HepG2 (cell line): ENCODE measurements around the gene SYNDIG1. TPM values are rescaled to one million over a fixed set of nuclear protein-coding genes. Genes with fewer than 3 reads are reported as not detected.

ENCODE experiments used
- ATAC-seq: fragments of 200-7000 bp; cut with Tn5 transposase; 3 replicates; pipeline ENCODE4 v1.9.1; 2020; ENCODE audit warnings: mild to moderate bottlenecking, moderate library complexity
- BruUV-seq: library from RNA; stranded (reverse); fragments of 400-500 nt; replicated peaks from 2 replicates; lab custom pipeline; 2021; lab: Mats Ljungman, UMichigan
- CTCF ChIA-PET: fragments of 300-600 bp; formaldehyde crosslinking; extraction: SDS; loops from one replicate; lab custom pipeline; 2021; ENCODE audit warnings: low total read pairs, inconsistent platforms, low intra/inter-chr PET ratio; lab: Yijun Ruan, JAX
- POLR2A ChIA-PET: fragments of 350-600 bp; sonication (Branson Sonifier 250); formaldehyde crosslinking; loops from one replicate; lab custom pipeline; 2020; ENCODE audit warnings: antibody characterized with exemption, inconsistent platforms; lab: Yijun Ruan, JAX
- DNase-seq: peaks from one replicate; pipeline ENCODE4 v3.0.0-alpha.2; 2015; ENCODE audit warnings: low spot score
- FAIRE-seq: peaks from 3 replicates; lab custom pipeline; 2011; peaks lifted over from hg19 to GRCh38; lab: Jason Lieb, UNC
- H2AFZ ChIP-seq: one replicate; pipeline ENCODE4 v1.6.1; 2011; ENCODE audit warnings: low read length, inconsistent platforms
- H3K27ac ChIP-seq: fragments of 300-600 bp; 3 replicates; pipeline ENCODE4 v1.8.0; 2011; ENCODE audit warnings: mixed run types, mild to moderate bottlenecking, mixed read lengths, low read length, inconsistent platforms; ENCODE audit not compliant: insufficient read depth; ENCODE audit errors: extremely low read length
- H3K27me3 ChIP-seq, 2 experiments: fragments of 200-600 bp in 1 of 2; 2 replicates in 1 of 2; 3 replicates in 1 of 2; pipeline versions ENCODE4 v1.6.0 to v1.8.0; 2011; ENCODE audit warnings: low read length in 2 of 2, mild to moderate bottlenecking in 2 of 2, moderate library complexity in 2 of 2, inconsistent platforms in 1 of 2; ENCODE audit not compliant: insufficient read depth in 2 of 2, control insufficient read depth in 1 of 2
- H3K36me3 ChIP-seq, 2 experiments: fragments of 200-600 bp in 1 of 2; replicated peaks in 1 of 2; 2 replicates in 1 of 2; 3 replicates in 1 of 2; pipeline versions ENCODE4 v1.5.1 to v1.8.0; 2011; ENCODE audit warnings: low read length in 2 of 2, inconsistent platforms in 1 of 2; ENCODE audit not compliant: insufficient read depth in 2 of 2, control insufficient read depth in 1 of 2
- H3K4me1 ChIP-seq: 2 replicates; pipeline ENCODE4 v1.5.1; 2012; ENCODE audit warnings: low read length, inconsistent platforms; ENCODE audit not compliant: insufficient read depth
- H3K4me2 ChIP-seq: 2 replicates; pipeline ENCODE4 v1.6.0; 2011; ENCODE audit warnings: low read depth, low read length, inconsistent platforms
- H3K4me3 ChIP-seq, 3 experiments: fragments of 200-600 bp in 1 of 3; sonication (generic), shearing (Covaris generic) in 1 of 3; replicated peaks in 1 of 3; 2 replicates each; pipeline ENCODE4 v1.5.1; 2011 to 2016; ENCODE audit warnings: low read length in 3 of 3, inconsistent platforms in 2 of 3, low read depth in 2 of 3, mild to moderate bottlenecking in 2 of 3, control low read depth in 1 of 3, mixed read lengths in 1 of 3; ENCODE audit not compliant: insufficient read depth in 1 of 3
- H3K79me2 ChIP-seq: one replicate; pipeline ENCODE4 v1.6.1; 2011; ENCODE audit warnings: low read length, inconsistent platforms; ENCODE audit not compliant: insufficient read depth
- H3K9ac ChIP-seq: 2 replicates; pipeline ENCODE4 v1.6.0; 2011; ENCODE audit warnings: mild to moderate bottlenecking, low read depth, low read length, inconsistent platforms; ENCODE audit not compliant: insufficient read depth
- H3K9me3 ChIP-seq: 2 replicates; pipeline ENCODE4 v1.5.1; 2012; ENCODE audit warnings: mild to moderate bottlenecking, low read length
- H4K20me1 ChIP-seq: 2 replicates; pipeline ENCODE4 v1.6.0; 2011; ENCODE audit warnings: inconsistent platforms, mild to moderate bottlenecking, low read length, moderate library complexity; ENCODE audit not compliant: insufficient read depth
- AKNA ChIP-seq: sonication (generic); formaldehyde crosslinking; IDR thresholded peaks from 2 replicates; pipeline ENCODE4 v1.4.0; 2020; ENCODE audit warnings: missing genetic modification reagents, borderline replicate concordance
- RARA ChIP-seq: IDR thresholded peaks from 2 replicates; pipeline ENCODE4 v1.6.1; 2016; ENCODE audit warnings: missing genetic modification reagents, missing compliant biosample characterization
- SYNCRIP ChIP-seq: fragments of 200-400 bp; formaldehyde crosslinking; IDR thresholded peaks from 2 replicates; pipeline ENCODE4 v1.6.1; 2018; ENCODE audit warnings: mild to moderate bottlenecking, low read depth, low read length; ENCODE audit not compliant: insufficient read depth
- ZNF282 ChIP-seq: fragments of 450-650 bp; IDR thresholded peaks from 2 replicates; pipeline ENCODE4 v1.6.1; 2018; ENCODE audit not compliant: partially characterized antibody
- ZNF33B ChIP-seq: sonication (generic); formaldehyde crosslinking; IDR thresholded peaks from 2 replicates; pipeline ENCODE4 v1.5.1; 2020; ENCODE audit warnings: mild to moderate bottlenecking, missing genetic modification reagents
- ZNF773 ChIP-seq: sonication (generic); formaldehyde crosslinking; IDR thresholded peaks from 2 replicates; pipeline ENCODE4 v1.4.0; 2020; ENCODE audit warnings: missing genetic modification reagents, borderline replicate concordance
- ZNF777 ChIP-seq: sonication (generic); formaldehyde crosslinking; IDR thresholded peaks from 2 replicates; pipeline ENCODE4 v1.4.0; 2020; ENCODE audit warnings: missing genetic modification reagents
- WGBS: methylation state at CpG from one replicate; pipeline ENCODE4 v1.1.6; 2017; ENCODE audit warnings: low lambda C conversion rate; 5-methylcytosine and 5-hydroxymethylcytosine counted together
- in situ Hi-C: cut with HindIII; loops from 2 replicates; pipeline ENCODE4 v1.10.0; 2017; ENCODE audit warnings: low pct_unique_long_range_greater_than_20kb; ENCODE audit not compliant: extremely low pct_ligation_motif_present
- intact Hi-C: fragments of 100-400 bp; cut with micrococcal nuclease; formaldehyde crosslinking; loops from one replicate; pipeline ENCODE4 v1.10.0; 2022; ENCODE audit not compliant: unreplicated experiment
- polyA plus RNA-seq, 8 experiments: library from polyadenylated mRNA; depleted of rRNA in 3 of 8; stranded (reverse) in 7 of 8; unstranded in 1 of 8; fragments of >200 nt; fragmentation: Illumina TruSeq in 4 of 8; extraction: Trizol in 4 of 8; gene quantifications; 2 replicates each; pipeline versions ENCODE4 v1.2.1 to v1.2.3, GENCODE V29; 2011 to 2016; ENCODE audit warnings: low read depth in 4 of 8, missing spikeins in 1 of 8, mixed read lengths in 1 of 8; ENCODE audit not compliant: insufficient read depth in 1 of 8
- total RNA-seq, 5 experiments: library from RNA; depleted of rRNA; stranded (reverse); fragments of >200 nt; fragmentation: Illumina TruSeq; extraction: Trizol; gene quantifications; 2 replicates each; pipeline ENCODE4 v1.2.3, GENCODE V29; 2016; ENCODE audit warnings: low read depth in 1 of 5
- TF ChIP-seq, protein P1 (sequence below): sonication (generic); formaldehyde crosslinking; IDR thresholded peaks from 2 replicates; pipeline ENCODE4 v1.8.0; 2022; ENCODE audit warnings: missing genetic modification reagents, mild to moderate bottlenecking, borderline replicate concordance
- TF ChIP-seq, protein P2 (sequence below): sonication (generic); formaldehyde crosslinking; IDR thresholded peaks from 2 replicates; pipeline ENCODE4 v1.9.0; 2021; ENCODE audit warnings: missing genetic modification reagents, borderline replicate concordance

The SYNDIG1 gene
- total and polyA plus RNA-seq, 2 of the 13 experiments (the other 11 are each of a cell fraction or from before 2014, with no cell fraction given): not detected

DNA sequence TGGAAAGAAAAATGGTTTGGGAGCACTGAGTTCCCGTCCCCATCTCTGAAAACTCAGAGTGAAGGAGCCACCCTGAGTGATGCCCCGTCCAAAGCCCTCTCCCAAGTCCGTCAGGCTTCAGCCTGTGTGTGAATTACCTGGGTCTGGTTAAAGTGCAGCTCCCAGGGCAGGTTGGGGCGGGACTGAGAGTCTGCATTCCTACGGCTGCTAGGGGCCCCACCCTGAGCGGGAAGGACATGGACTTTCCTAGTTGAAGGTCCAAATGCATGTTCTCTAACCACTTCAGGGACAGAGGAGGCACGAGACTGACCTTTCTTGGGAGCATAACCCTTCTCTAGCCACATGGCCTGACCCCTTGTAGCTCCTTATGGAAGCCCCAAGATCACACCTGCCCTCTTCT is 97.2 kb downstream of the SYNDIG1 start:
- no peak for TF ChIP-seq ZNF777 (CRISPR knock-in tag)
- TF ChIP-seq ZNF33B (CRISPR knock-in tag): no peak
- no peak for TF ChIP-seq ZNF773 (CRISPR knock-in tag)
- no peak for DNase-seq
- BruUV-seq: no TSS peak
- in situ Hi-C loops: no loop called here
- ChIA-PET CTCF (no interaction called here), POLR2A (no interaction called here)
- 2% methylated on average over 7 of the region's 7 CpGs for WGBS
- Histone ChIP-seq H3K4me1 (no peaks in the 10 kb centered on the region), H3K9me3 (no peaks in the 10 kb centered on the region), H3K4me2 (no peak overlapping the region), H3K27me3 (no peaks in the 10 kb centered on the region; a peak in 1 of 5 replicates), H4K20me1 (no peaks in the 10 kb centered on the region), H3K9ac (no peak overlapping the region), H2AFZ (no peak overlapping the region), H3K4me3 (no peak overlapping the region), H3K36me3 (no peaks in the 10 kb centered on the region), H3K27ac (no peak overlapping the region), H3K79me2 (no peaks in the 10 kb centered on the region)
- no peak for ATAC-seq
- intact Hi-C loops: no loop called here
- FAIRE-seq: no peak

GRCh38 chr20:24567508-24567907 is 98.1 kb downstream of the SYNDIG1 start:
- CTCF ChIA-PET: no interaction called here
- intact Hi-C loops: no loop called here
- TF ChIP-seq, protein P1, sequence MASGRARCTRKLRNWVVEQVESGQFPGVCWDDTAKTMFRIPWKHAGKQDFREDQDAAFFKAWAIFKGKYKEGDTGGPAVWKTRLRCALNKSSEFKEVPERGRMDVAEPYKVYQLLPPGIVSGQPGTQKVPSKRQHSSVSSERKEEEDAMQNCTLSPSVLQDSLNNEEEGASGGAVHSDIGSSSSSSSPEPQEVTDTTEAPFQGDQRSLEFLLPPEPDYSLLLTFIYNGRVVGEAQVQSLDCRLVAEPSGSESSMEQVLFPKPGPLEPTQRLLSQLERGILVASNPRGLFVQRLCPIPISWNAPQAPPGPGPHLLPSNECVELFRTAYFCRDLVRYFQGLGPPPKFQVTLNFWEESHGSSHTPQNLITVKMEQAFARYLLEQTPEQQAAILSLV: no peak
- TF ChIP-seq ZNF282 (no peak), RARA (CRISPR knock-in tag) (no peak), AKNA (CRISPR knock-in tag) (no peak), SYNCRIP (no peak)
- TF ChIP-seq, protein P2, sequence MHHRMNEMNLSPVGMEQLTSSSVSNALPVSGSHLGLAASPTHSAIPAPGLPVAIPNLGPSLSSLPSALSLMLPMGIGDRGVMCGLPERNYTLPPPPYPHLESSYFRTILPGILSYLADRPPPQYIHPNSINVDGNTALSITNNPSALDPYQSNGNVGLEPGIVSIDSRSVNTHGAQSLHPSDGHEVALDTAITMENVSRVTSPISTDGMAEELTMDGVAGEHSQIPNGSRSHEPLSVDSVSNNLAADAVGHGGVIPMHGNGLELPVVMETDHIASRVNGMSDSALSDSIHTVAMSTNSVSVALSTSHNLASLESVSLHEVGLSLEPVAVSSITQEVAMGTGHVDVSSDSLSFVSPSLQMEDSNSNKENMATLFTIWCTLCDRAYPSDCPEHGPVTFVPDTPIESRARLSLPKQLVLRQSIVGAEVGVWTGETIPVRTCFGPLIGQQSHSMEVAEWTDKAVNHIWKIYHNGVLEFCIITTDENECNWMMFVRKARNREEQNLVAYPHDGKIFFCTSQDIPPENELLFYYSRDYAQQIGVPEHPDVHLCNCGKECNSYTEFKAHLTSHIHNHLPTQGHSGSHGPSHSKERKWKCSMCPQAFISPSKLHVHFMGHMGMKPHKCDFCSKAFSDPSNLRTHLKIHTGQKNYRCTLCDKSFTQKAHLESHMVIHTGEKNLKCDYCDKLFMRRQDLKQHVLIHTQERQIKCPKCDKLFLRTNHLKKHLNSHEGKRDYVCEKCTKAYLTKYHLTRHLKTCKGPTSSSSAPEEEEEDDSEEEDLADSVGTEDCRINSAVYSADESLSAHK: no peak

More at GRCh38 chr20:24567508-24567907, 98.1 kb downstream of the SYNDIG1 start:
- H3K27me3 ChIP-seq: no peaks in the 10 kb centered on the region; a peak in 1 of 5 replicates
- H2AFZ ChIP-seq: no peak overlapping the region
- 10% methylated on average over 5 of the region's 5 CpGs for WGBS
- DNase-seq: no peak
- H3K4me3 ChIP-seq: no peak overlapping the region
- H3K9ac ChIP-seq: no peak overlapping the region
- H3K4me1 ChIP-seq: no peaks in the 10 kb centered on the region
- FAIRE-seq: no peak
- BruUV-seq: no TSS peak
- no peak overlapping the region for H3K4me2 ChIP-seq
- H3K9me3 ChIP-seq: no peaks in the 10 kb centered on the region
- H3K79me2 ChIP-seq: no peaks in the 10 kb centered on the region
- no peaks in the 10 kb centered on the region for H3K36me3 ChIP-seq
- POLR2A ChIA-PET: no interaction called here
- H4K20me1 ChIP-seq: no peaks in the 10 kb centered on the region
- ATAC-seq: no peak; the same call in 1 of the 3 replicates
- in situ Hi-C loops: no loop called here
- H3K27ac ChIP-seq: no peak overlapping the region
